ENCODE data around the gene TMEM131L.

The TMEM131L gene

DNA sequence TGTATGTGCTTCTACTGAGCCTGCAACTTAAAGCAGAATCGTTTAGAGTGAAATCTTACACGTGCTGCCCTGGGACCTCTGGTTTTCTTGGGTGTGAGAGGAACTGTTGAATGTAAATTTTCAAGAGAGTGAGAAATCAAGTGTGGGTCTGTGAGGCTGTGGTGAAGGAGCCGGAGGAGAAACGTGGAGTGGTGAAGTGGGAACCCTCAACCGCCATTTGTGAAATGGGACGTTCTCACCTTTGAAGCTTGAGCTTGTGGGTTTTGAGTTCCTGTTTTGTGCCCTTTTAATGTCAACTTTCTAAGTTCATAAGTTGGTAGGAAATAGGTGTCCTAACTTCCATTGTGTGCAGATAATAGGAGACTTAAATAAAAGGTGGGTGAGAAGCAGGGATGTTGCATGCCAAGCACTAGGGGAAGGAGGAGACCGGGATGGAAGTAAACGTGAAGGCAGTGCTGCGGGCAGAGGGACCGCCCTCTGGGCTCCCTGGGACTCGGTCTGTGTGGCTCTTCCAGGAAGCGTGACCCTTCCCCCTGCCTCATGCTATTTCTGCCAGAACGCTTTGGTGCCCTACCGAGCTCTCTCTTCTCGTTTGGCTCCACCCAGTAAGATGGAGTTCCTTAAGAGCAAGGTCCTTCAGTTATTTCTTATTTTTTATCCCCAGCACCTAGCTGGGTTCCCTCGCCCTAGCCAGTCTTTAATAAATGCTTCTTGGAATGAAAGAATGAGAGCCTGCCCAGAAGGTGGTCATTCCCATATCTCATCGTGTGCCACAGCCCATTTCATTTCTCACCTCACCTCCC lies 56.0 kb downstream of the TMEM131L start:
- DNase-seq (ENCODE audit: low read depth in 2 of 2) = peak; percentile 22 to 36

DNA sequence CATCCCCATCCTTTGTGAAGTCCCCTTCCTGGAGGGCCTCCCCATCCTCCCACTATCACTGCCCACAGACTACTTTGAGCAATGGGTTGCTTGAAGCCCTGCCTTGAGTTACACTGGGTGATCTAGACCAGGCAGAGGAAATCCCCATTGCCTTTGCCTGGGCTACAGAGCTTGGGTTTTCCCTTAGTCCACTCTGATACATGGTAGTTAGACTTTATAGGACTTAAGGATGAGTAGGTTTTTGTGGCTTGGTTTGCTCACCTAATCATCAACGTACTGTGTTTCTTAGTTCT lies 56.6 kb downstream of the TMEM131L start:
- no peak for DNase-seq (ENCODE audit: low read depth in 2 of 2)

GRCh38 chr4:153523164-153523796 lies 57.1 kb downstream of the TMEM131L start:
- DNase-seq (ENCODE audit: low read depth in 2 of 2) = no peak

GRCh38 chr4:153523941-153524386 lies 57.8 kb downstream of the TMEM131L start:
- no peak for DNase-seq (ENCODE audit: low read depth in 2 of 2)

DNA sequence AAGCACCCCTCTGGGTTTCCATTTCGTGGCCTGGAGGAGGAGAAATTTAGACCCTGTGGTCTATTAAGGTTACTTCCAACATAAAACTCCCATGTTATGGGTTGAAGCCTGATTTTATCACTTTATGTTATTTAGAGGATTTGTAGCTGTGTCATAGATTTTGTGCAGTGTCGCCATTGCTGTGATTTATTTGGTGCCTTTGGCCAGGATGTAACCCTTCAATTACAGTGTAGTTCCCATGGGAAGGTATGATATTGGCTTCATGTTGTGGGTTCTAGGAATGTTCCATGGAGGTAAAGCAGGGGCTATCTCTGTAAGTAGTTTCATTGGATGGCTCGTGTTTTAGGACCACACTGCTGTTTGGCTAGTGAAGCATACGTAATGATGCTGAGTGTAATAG lies 58.5 kb downstream of the TMEM131L start:
- no peak for DNase-seq (ENCODE audit: low read depth in 2 of 2)

DNA sequence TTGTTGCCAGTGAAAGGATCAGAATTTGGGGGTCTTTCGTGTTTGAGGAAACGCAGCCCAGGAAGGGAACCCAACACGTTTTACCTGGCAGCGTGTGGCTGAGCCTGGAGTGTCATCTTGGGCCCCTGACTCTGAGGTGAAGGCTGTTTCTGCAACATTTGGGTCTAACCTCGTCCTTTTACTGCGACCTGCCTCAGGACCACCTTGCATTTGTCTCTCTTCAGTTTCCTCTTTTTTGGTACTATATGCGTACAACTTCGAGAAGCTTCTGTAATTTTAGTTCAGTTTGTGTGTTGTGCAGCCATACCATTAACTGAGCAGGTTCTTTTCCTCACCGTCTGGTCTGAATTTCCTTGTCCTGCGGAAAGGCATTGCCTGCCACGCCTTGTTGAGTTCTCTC lies 61.5 kb downstream of the TMEM131L start:
- DNase-seq (ENCODE audit: low read depth in 2 of 2) = no peak

DNA sequence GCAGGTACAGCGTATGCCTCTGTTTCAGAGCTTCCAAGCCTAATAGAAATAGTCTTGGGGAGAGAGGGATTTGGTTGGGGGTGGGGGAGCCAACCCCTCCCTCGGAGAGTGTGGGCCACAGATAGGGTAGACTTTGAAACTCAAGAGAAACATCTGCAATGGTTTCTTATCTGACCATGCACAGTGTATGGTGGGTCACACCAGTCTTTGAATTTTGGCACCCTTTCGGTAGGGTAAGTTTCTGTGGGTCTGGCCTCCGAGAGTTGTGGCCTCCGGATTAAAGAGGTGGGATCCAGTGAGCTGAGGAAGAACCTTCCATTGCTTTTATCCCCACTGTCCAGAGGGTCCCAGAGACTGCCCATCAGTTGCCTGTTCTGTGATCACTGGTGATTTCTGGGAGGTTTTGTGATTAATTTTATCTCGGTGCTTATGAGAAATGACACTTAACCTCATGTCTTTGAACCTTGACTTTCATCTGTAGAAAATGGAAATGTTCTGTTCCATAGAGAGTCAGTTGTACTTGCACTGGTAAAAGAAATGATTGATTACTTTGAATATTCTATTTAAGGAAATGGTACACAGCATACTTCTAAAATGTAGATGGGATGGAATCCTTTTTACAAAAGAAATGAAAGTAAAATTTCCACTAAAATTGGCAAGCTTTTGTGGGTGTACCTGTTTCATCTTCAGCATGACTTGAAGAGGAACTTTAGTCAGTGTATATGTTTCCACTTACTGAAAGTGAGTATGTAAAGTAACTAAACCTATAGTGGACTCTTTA lies 62.7 kb downstream of the TMEM131L start:
- DNase-seq (ENCODE audit: low read depth in 2 of 2) = no peak

- no peak for DNase-seq (ENCODE audit: low read depth in 2 of 2)
These were observed 63.5 kb downstream of the TMEM131L start for GRCh38 chr4:153529646-153530045.

DNA sequence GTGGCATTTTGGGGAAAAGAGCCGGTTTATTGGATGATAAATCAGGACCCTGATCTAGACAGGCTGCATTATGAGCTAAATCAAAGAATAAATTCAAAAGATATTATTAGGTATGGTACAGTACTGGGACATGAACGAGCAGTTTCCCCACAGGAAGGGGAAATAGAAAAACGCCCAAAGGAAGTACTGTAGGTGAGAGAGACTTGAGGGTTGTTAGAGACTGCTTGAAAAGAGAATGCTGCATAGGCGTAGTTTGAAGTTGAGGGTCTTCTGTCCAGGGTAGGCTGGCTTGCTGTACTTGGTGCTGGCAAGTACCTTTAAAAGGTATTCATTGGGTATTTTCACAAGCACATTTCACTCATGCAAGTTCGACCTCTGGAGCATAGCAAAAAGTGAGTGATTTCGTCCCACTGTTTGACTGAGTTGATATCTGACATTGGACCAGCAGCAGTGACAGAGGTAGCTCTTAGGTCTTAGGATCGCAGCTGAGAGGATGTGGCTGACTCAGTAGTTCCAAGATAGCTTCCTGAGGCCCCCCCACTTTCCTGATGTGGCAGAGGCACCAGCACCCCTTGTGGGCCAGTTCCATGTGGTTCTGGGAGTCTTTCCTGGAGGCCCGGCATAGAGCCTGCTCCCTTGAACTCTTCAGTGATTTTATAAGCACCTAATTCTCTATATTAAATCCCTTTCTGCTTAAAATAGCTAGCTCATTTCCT lies 64.3 kb downstream of the TMEM131L start:
- no peak for DNase-seq (ENCODE audit: low read depth in 2 of 2)

DNA sequence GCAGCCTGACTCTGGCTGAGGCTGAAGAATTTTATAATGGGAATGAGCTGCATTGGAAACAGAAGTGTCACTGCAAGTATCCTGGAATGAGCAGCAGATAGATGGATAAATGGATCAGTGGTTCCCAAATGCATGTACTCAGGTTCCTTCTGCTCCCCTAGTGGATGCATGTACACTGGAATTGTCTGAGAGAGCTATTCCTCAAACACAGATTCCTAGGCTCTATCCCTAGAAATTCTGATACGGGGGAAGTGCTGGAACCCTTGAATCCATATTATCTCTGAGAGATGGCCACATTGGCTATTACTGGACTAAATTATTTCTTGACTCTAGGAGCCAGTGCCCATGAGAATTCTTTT lies 64.8 kb downstream of the TMEM131L start:
- no peak for DNase-seq (ENCODE audit: low read depth in 2 of 2)

DNA sequence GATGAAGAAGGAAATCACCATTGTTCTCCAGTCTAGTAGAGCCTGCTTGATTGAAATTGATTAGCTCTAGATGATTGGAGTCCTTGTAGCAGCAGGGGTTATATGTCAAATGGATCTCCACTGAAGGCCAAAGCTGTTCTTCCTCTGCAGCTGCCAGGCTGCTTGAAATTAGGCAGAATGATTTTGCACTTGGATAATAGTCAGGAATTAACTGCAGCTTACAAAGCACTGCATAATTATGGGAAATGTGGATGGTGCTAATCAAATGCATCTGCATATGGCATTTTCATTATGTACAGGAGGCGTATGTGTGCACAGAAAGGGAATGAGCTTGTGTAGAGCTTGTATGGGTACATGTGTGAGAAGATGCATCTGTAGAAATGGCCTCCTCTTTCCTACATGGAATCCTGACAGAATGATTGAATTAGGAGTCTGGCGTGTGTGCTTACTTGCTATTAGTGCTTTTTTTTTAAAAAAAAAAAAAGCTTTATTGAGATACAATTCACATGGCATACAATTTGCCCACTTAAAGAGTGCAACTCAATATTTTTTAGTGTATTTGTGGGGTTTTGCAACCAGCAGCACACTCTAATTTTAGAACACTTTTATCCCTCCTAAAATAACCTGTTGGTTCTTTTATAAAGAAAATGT lies 65.9 kb downstream of the TMEM131L start:
- no peak for DNase-seq (ENCODE audit: low read depth in 2 of 2)

DNA sequence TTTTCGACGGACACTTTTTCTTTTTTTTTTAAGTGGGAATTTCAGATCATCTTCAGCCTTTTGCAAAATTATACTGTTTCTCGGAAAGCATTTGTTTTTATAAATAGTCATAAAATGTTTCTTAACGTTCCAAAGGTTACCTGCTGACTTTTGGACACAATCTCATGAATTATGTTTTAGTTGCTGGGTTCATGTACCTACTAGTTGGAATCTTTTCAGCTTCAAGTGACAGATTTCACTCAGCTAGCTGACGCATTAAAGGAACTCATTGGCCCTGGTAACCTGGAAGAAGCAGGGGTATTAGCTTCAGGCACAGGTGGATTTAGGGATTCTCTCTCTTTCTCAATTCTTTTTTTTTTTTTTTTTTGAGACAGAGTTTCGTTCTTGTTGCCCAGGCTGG lies 66.5 kb downstream of the TMEM131L start:
- no peak for DNase-seq (ENCODE audit: low read depth in 2 of 2)

DNA sequence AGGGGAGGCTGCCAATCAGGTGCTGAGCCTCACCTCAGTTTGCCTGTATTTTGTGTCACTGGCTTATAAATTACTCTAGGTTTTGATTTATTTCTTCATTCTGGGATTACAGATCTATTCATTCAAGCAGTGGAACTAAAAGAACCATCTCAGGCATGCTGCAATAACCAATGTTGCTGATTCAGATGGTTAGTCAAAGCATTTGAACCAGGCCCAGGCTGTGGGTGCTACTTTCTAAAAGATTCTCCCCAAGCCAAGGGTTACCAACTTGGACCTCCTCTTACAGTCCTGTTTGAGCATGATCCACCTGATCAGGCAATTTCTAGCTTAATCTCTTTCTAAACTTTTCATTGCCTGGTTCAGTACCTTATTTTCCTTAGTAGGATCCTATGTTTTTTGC lies 67.2 kb downstream of the TMEM131L start:
- no peak for DNase-seq (ENCODE audit: low read depth in 2 of 2)

- DNase-seq (ENCODE audit: low read depth in 2 of 2) = no peak
These were observed 68.9 kb downstream of the TMEM131L start for GRCh38 chr4:153534792-153535629.

DNA sequence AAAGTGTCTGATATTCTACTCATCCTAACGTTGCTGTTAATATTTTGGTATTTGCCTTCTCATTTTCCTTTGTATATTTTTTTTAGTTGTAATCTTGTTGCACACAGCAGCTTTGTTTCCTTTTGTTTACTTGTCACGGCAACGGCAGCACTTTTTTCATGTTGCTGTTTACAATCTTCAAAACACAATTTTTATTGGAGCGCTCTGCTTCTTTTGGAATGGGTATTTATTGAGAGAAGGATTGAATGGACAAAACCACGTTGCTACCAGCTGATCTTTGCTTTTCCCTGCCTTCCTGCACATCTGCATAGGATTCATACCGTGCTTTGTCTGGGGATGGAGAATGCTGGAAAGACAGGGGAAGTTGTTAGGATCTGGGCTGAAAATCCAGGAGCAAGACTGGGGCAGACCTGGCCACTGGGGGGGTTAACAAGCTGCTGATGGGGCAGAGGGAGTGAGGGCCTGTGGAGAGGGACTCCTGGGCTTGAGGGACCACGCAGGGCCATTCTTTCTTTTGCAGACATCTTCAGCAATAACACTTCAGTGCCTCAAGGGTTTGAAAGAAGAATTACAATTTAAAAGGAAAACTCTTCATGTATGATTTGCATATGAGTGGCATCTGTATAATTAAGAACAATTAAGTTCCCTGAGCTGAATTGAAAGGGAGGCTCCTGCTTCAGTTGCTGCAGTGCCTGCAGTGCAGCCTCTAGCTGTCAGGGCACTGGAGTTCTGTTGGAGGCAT lies 69.8 kb downstream of the TMEM131L start:
- DNase-seq (ENCODE audit: low read depth in 2 of 2) = no peak

DNA sequence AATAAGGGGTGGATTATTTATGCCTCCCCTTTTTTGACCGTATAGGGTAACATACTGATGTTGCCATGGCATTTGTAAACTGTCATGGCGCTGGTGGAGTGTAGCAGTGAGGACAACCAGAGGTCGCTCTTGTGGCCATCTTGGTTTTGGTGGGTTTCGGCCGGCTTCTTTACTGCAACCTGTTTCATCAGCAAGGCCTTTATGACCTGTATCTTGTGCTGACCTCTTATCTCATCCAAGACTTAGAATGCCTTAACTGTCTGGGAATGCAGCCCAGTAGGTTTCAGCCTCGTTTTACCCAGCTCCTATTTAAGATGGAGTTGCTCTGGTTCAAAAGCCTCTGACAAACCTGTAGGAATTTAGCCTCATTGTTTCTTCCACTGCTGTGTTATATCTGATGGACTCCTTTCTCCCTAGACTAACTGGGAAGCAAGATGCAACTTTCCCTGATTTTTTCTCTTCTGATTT lies 71.4 kb downstream of the TMEM131L start:
- DNase-seq (ENCODE audit: low read depth in 2 of 2) = no peak

- DNase-seq (ENCODE audit: low read depth in 2 of 2) = no peak
These were observed 72.6 kb downstream of the TMEM131L start for GRCh38 chr4:153538487-153539357.

- no peak for DNase-seq (ENCODE audit: low read depth in 2 of 2)
These were observed 73.3 kb downstream of the TMEM131L start for GRCh38 chr4:153539422-153539821.

Measured in stimulated activated CD8-positive, alpha-beta memory T cell treated with anti-CD3 and anti-CD28 coated beads, Interleukin-7, amount 100 ng/mL, for 1 hour (primary cell).